Spinal cord (tissue), 10 donors: ENCODE measurements around the gene NGFR. TPM values are rescaled to one million over a fixed set of nuclear protein-coding genes. Genes with fewer than 3 reads are reported as not detected.
A peak's percentile ranks its signal among the peaks of the same experiment; 100 is the strongest.

ENCODE experiments used
- DNase-seq, 6 donors: peaks; one replicate each; pipeline versions ENCODE4 v3.0.0 to v3.0.0-alpha.2; 2013 to 2015; ENCODE audit warnings: low spot score in 6 of 6, low read depth in 4 of 6
- H3K27ac ChIP-seq: one replicate; pipeline ENCODE4 v1.5.1; 2013; ENCODE audit warnings: low read depth, low read length, control low read depth
- H3K27me3 ChIP-seq: one replicate; pipeline ENCODE4 v1.6.1; 2013; ENCODE audit warnings: low read length; ENCODE audit not compliant: control insufficient read depth, insufficient read depth
- H3K36me3 ChIP-seq: one replicate; pipeline ENCODE4 v1.6.1; 2013; ENCODE audit warnings: low read length; ENCODE audit not compliant: control insufficient read depth, insufficient read depth
- H3K4me1 ChIP-seq: one replicate; pipeline ENCODE4 v1.6.1; 2013; ENCODE audit warnings: low read length; ENCODE audit not compliant: control insufficient read depth, insufficient read depth
- H3K4me3 ChIP-seq: one replicate; pipeline ENCODE4 v1.5.1; 2013; ENCODE audit warnings: low read depth, low read length, control low read depth
- H3K9me3 ChIP-seq: one replicate; pipeline ENCODE4 v1.6.1; 2013; ENCODE audit warnings: low read length; ENCODE audit not compliant: control insufficient read depth, insufficient read depth
- WGBS: methylation state at CpG from one replicate; pipeline ENCODE4 v1.1.5; 2013; ENCODE audit warnings: missing lambda C conversion rate; ENCODE audit not compliant: insufficient coverage; 5-methylcytosine and 5-hydroxymethylcytosine counted together
- polyA plus RNA-seq, 2 donors: library from polyadenylated mRNA; unstranded; fragments of 120-200 nt; gene quantifications; one replicate each; pipeline ENCODE4 v1.2.1, GENCODE V29; 2013; ENCODE audit not compliant: insufficient read length in 2 of 2
- small RNA-seq: library from RNA; depleted of rRNA; stranded (forward); fragments of <200 nt; gene quantifications from one replicate; pipeline ENCODE3, GENCODE V24; 2014; ENCODE audit warnings: low replicate concordance
- total RNA-seq, 2 donors: library from RNA; depleted of rRNA in 1 of 2; stranded (reverse); fragments of 120-200 nt in 1 of 2; fragments of >200 nt in 1 of 2; gene quantifications; one replicate each; pipeline versions ENCODE4 v1.2.3 to v1.2.4, GENCODE V29; 2013 to 2014
- donor health status: healthy.

The NGFR gene
- total and polyA plus RNA-seq, 4 donors, result 39.2 to 54.0 (median 42.0) TPM

- DNase-seq, result peak in 3 of 6 donors; percentile 54 to 87 (median 86)
- Histone ChIP-seq H3K4me3 (no peak overlapping the region), H3K9me3 (no peaks in the 10 kb centered on the region), H3K27me3 (peaks cover 2% of the 10 kb centered on the region), H3K27ac (no peak overlapping the region), H3K36me3 (no peaks in the 10 kb centered on the region), H3K4me1 (peaks cover 28% of the 10 kb centered on the region)
- 18% methylated on average over 30 of the region's 30 CpGs for WGBS
Measured at GRCh38 chr17:49556223-49556943, 61.3 kb downstream of the NGFR start.

- Histone ChIP-seq H3K9me3 (no peaks in the 10 kb centered on the region), H3K4me3 (no peak overlapping the region), H3K36me3 (no peaks in the 10 kb centered on the region), H3K27ac (no peak overlapping the region), H3K27me3 (peaks cover 2% of the 10 kb centered on the region), H3K4me1 (peaks cover 21% of the 10 kb centered on the region)
- WGBS, result 21% methylated on average over 8 of the region's 9 CpGs
- peak in 2 of 6 donors; percentile 69 to 77 for DNase-seq
Measured at GRCh38 chr17:49557312-49558024, 62.4 kb downstream of the NGFR start.

Small RNA genes lying within 50 kb of the gene (small RNA-seq; reads per million reads assigned to genes)
- not detected for gene MIR6165

Other genes starting within 250 kb of the NGFR start
- 10 to 100 TPM; 42.7 to 56.4 TPM for gene ZNF652, start 133.0 kb upstream of the NGFR start, total RNA-seq
- 10 to 100 TPM; 32.3 to 35.5 TPM for gene ZNF652, start 133.0 kb upstream of the NGFR start, polyA plus RNA-seq
- gene PHB1, start 80.4 kb upstream of the NGFR start, total RNA-seq, result 100 to 1,000 TPM in 1 of 2 donors, 10 to 100 TPM in 1; 59.1 to 131 TPM
- gene PHB1, start 80.4 kb upstream of the NGFR start, polyA plus RNA-seq, result 100 to 1,000 TPM; 136 to 152 TPM
- 1 to 10 TPM; 2.6 to 2.8 TPM for gene NXPH3, start 80.6 kb downstream of the NGFR start, total RNA-seq
- 1 to 10 TPM; 7.0 to 7.5 TPM for gene NXPH3, start 80.6 kb downstream of the NGFR start, polyA plus RNA-seq
- 100 to 1,000 TPM in 1 of 2 donors, 10 to 100 TPM in 1; 81.5 to 106 TPM for gene SPOP, start 182.8 kb downstream of the NGFR start, total RNA-seq
- 10 to 100 TPM; 70.3 to 75.4 TPM for gene SPOP, start 182.8 kb downstream of the NGFR start, polyA plus RNA-seq
- gene SLC35B1, start 212.7 kb downstream of the NGFR start, total RNA-seq, result 10 to 100 TPM; 40.2 to 59.9 TPM
- 10 to 100 TPM; 84.6 to 90.7 TPM for gene SLC35B1, start 212.7 kb downstream of the NGFR start, polyA plus RNA-seq